HG02763 (cell line): Measurements from ENCODE around the gene ARHGDIB.

Experiments used
- ATAC-seq: cut with Tn5 transposase; IDR thresholded peaks from one replicate; pipeline ENCODE4 v1.9.1; 2021; ENCODE audit warnings: mild to moderate bottlenecking, moderate library complexity; ENCODE audit not compliant: unreplicated experiment

ARHGDIB gene

DNA sequence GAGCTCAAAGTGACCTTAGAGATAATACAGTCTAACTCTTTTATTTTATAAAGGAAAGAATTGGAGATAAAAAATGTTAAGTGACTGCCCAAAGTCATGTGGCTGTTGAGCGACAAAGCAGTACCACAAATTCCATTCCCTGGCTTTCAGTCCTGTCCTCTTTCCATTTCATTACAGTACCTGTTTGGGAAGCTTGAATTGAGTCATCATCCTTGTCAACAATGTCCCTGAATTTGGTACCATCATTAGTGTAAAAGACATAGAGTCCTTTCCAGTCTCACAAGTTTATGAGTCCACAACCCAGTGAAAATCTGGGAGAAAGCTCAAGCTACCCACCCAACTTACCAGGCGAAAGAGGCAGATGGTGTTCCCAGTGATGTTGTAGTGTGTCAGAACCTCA, 26.9 kb downstream of the ARHGDIB start:
- no peak for ATAC-seq

DNA sequence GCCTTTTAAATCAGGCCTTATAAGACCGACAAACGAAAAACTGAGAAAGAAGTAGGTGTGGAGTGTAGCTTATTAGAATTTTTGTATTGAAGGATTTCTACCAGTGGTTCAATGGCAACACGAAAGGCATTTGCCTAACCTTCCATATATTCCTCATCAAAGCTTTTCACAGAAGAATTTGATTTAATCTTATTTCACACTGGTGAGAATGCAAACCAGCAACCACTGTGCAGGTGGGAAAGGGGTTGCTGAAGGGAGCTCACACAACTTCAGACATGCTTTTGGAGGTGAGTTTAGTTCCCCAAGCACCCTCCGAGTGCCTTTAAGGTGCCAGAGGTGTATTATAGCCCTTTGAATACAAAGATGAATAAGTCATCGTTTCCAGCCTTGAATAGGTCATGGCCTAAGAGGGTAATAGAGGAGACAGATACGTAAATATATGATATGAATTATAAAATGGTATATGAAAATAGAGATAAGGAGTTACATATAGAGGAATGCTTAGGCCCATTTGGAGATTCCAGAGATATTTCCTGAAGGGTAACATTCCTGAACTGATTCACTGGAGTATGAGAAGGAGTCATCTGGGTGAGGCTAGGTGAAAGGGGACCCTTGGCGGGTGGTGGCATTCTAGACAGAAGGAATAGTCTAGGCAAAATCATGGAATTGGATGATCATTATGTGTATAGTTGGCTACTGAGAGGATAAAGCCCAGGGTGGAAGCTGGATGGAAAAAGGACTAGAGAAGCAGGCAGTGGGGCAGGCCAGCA, 29.4 kb downstream of the ARHGDIB start:
- ATAC-seq: no peak

DNA sequence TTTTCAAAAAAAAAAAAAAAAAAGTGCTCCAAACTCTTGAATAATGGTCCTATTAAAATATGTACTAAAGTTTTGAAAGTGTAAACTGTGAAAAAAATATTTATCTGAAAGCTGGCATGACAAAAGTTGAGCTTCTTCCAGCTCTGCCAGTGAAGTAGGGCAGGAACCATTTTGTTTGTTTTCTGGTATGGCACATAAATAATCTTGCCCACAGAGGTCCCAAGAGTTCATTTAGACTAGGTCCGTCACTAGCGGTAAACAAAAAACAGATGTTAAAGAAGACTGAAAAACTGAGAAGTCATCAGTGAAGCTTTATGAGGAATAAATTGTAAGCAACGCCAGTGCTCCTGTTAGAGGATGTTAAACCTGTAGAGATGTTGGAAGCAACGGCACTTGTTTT, 30.0 kb downstream of the ARHGDIB start:
- ATAC-seq: no peak

DNA sequence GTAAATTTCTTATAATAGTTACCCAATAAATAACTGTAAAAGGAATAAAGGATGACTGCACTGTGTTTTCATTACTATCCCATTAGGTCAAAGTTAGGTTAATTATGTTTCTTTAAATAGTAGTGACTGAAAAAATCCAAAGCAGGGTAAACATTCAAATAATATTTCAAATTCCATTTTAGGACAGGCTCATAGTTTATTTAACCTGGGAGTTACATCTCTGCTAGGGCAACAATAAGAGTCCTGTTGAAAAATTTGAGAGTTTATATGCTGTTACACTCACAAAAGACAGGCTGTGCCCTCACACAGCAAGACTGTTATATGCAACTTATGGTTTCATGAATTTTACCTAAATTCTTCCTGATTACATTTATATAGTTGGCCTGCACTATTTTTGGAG, 31.1 kb downstream of the ARHGDIB start:
- no peak for ATAC-seq

DNA sequence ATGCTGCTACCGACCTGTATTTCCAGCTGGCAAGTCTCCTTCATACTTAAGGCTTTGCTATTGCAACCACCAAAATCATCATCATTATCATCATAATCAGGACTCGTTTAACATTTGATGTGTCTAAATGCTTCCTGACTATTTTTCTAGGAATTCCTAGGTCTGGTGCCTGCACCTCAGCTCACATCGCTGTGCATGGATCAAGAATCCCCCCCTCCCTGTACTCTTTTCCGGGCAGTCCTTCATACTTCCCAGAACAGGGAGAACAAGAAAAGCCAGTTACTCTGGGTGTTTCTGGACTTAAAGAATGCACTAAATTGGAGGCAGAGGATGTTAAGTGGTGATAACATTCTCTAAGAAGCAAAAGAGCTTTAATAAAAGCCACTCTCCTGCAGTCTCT, 32.5 kb downstream of the ARHGDIB start:
- no peak for ATAC-seq

DNA sequence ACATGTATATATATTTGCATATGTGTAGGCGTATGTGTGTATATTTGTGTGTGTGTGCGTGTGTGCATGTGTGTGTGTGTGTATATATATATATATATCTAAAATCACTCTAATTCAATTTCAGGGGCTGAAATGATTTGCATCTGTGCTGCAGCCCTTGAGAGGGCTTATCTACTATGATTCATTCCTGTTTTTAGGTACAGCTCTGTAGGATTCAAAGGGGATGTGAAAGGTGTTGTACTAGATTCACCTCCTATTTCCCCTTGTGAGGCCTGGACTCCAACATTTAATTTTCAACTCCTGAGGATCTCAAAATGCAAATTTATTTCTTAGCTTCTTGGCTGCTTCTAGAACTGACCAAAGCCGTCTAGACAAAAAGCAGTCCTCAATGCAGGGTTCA, 34.1 kb downstream of the ARHGDIB start:
- no peak for ATAC-seq

DNA sequence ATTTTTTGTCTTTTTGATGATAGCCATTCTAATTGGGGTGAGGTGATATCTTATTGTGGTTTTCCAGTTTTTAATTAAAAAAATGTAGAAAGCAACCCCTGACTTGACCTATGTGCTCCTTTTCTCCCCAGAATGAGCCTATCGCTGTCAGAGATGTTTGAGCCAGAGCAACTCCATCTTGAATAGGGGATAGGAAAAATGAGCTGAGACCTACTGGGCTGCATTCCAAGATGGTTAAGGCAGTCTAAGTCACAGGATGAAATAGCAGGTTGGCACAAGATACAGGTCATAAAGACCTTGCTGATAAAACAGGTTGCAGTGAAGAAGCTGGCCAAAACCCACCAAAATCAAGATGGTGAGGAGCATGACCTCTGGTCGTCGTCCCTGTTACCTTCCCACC, 36.9 kb downstream of the ARHGDIB start:
- ATAC-seq: no peak

DNA sequence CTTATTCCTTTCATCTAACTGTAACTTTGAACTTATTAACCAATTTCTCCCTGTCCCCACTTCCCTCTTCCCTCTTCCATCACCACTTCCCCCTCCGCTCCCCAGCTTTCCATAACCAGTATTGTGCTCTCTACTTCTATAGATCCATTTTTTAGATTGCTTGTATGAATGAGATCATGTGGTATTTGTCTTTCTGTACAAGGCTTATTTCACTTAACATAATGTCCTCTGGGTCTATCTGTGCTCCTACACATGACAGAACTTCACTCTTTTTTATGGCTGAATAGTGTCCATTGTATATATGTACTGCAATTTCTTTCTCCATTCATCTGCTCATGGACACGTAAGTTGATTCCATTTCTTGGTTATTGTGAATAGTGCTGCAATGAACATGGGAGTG, 37.5 kb downstream of the ARHGDIB start:
- no peak for ATAC-seq

DNA sequence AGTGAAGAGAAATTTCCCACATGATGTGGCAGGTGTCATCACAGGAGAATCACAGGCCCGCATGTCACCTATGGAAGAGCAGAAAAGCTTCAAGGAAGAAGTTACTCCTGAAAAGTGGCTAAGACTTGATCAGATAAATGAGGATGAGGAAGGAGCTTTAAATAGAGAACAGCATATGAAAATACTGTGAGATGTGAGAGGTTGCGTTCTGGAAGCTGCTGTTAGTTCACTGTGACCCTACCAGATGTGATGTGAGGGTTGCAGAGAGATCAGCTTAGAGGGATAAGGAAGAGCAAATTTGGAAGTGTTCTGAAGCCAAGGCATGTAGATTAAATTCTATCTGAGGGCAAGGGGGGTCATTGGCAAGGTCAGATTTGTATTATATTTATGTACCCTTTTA, 40.2 kb downstream of the ARHGDIB start:
- ATAC-seq: peak; percentile 64

DNA sequence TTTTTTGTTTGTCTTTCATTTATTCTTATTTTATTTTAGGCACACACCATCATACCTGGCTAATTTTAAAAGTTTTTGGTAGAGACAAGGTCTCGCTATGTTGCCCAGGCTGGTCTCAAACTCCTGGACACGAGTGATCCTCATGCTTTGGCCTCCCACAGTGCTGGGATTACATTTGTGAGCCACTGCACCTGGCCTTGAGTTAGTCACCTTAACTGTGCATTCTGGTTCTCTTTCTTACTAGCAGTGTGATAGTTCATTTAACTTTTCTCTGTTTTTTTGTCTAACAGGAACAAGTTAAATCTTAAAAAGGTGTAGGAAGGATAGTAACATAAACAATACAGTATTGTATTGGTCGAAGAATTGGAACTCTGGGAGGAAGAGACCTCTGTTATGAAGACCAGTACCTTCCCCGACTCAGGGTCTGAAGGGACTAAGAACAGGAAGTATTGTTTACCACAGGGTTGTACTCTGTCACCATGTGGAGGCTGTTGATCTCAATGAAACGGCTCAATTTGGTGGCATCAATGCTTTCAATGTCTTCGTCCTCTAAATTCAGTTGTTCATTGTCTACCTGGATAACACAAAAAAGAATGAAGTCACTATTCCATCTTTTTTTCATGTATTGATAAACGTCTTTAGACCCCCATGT, 40.8 kb downstream of the ARHGDIB start:
- peak; percentile 75 for ATAC-seq

DNA sequence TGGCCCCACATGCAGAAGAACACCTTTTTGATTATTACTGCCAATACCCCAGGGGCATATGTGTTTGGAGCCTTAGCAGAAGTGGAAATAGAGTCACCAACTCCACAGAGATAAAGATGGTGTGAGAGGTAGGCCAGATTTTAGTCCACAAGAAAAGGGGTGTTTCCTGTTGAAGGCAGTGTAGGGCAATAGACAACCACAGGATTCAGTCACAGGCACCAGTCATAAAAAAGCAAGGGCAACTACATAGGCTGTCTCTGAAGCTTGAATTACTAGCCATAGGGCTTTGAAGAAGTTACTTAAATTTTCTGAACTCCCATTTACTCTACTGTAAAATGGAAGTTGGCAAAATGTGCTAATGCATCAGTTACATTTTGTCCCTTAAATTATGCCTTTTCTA, 41.9 kb downstream of the ARHGDIB start:
- no peak for ATAC-seq

DNA sequence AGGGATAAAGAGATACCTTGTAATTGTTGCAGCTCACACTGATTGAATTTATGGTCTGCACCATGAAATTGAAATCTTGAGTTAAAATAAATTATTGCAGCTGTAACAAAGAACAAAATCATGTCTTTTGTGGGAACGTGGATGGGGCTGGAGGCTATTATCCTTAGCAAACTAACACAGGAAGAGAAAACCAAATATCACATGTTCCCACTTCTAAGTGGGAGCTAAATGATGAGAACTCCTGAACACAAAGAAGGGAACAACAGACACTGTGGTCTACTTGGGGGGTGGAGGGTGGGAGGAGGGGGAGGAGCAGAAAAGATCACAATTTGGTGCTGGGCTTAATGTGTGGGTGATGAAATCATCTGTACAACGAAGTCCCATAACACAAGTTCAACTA, 45.7 kb downstream of the ARHGDIB start:
- no peak for ATAC-seq

DNA sequence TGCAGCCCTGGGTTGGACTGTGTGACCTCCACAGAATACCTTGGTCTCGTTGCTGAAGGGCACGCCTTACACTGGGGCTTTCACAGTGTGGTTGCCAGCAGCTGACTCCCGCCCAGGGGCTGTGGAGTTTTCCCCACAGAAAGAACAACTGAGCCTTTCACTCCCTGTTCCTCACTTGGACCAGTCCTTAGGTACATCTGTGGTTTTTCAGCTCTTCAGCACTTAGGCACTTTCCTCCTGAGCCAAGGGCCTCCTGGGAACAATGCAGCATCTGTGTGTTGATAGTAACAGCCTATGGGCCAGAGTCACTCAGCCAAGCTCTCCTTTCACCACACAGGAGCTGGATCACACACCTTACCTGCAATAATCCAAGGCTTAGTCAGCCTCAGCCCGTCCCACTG, 48.0 kb downstream of the ARHGDIB start:
- ATAC-seq: no peak

DNA sequence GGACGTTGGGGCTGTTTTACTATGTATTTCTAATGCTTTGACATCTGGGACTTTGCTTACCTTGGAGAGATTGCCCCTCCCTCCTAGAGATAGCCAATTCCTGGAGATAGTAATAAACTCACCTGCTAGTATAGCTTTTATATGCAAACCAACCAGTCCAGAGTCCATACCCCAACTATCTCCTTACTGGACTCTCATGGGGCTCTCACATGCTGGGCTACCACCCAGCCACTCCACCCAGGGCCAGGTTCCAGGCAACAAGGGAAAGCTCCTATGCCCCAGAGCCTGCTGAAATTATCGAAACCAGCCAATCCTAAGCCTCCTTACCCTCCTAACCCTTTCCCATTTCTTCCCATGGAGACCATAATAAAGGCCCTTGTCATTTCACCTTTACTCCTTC, 50.3 kb downstream of the ARHGDIB start:
- ATAC-seq: no peak

DNA sequence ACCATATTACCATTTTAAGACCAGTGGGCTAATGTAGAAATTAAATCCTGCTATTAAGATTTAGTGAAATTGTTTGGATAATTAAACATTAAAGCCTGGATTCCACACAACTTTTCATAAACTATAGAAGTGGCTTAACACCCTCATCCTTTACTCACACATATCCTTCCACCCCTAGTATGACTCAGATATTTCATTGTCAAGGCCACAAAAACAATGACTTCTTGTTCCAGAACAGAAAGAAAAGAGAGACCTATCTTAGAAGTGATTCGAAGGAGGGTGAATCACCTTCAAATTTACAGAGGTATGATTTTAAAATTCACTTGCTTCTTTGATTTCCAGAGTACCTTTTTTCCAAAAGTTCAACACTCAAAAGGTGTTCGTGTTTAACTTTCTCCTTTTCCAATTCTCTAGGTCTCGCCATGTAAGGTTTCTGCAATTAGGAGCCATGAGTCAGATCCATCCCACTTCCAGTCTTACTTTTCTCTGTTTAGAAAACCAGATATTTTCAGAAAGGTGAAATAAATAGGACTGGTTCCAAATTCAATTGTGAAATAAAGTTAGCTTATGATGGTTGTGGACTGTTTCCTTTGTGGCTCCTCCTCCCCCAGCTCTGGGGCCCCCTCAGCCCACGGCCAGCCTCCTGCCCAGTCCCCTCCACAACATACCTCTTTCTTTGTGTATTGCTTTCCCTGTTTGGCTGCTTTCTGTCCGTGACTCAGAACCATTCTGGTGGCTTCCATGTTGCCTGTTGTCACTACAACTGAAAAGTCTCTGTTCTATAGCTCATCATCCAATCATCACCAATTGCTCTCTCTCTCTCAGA, 51.1 kb downstream of the ARHGDIB start:
- ATAC-seq: no peak

DNA sequence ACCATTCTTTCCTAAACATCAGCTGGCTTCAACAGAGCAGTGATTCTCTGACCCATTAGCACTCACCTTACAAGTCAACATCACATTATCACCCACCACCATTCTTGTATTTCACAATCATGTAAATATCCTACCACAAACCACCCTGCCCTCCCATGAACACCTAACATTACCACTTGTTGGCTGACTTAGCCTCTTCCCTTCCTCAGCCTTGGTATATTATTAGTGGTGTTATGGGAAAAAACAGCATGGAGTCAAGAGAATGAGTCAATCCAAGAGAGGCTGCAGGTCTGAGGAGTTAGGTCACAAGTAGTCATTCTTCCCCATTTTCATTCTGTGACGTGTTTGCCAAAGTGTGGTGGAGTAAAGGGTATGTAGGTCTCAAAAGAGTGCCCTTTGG, 53.4 kb downstream of the ARHGDIB start:
- no peak for ATAC-seq

DNA sequence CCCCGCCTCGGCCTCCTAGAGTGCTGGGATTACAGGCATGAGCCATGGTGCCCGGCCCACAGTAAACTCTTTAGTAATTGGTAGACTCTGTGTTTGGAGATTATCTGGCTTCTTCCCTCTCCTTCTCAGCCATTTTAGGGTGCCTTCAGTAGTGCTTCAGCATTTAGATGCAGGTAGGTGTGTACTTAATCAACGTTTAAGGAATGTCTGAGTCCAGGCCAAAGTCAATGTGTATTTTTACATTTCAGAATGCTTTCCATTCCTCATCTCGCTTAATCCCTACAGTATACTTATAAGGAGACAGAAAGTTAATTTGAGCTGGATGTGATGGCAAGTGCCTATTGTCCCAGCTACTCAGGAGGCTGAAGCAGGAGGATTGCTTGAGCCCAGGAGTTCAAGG, 55.3 kb downstream of the ARHGDIB start:
- no peak for ATAC-seq

DNA sequence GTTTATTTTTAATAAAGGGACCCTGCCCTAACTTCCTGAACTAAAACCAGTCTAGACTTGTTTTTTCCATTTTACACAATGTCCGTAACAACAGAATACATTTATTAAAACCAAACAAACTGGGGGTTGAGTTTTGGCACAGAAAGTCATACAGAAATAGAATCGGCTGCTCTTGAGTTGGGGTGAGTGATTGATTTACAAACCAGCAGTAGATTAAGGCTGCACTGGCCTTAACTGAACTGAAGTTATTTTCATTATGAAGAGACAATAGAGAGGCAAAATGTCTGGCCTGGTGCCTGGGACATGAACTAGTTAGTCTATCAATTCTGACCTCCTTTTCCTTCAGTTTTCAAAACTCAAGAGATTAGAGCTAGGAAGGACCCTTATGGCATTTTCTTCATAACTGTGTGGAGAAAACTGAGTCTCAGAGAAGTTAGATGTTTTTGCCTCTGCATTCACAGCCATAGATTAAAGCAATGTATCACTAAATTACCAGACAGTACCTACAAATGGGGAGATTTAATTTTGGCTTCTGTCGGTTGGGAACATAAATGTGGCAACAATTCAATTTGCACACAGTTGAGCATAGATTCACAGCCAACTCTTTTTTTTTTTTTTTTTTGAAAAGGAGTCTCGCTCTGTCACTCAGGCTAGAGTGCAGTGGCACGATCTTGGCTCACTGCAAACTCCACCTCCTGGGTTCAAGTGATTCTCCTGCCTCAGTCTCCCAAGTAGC, 56.0 kb downstream of the ARHGDIB start:
- ATAC-seq: no peak

DNA sequence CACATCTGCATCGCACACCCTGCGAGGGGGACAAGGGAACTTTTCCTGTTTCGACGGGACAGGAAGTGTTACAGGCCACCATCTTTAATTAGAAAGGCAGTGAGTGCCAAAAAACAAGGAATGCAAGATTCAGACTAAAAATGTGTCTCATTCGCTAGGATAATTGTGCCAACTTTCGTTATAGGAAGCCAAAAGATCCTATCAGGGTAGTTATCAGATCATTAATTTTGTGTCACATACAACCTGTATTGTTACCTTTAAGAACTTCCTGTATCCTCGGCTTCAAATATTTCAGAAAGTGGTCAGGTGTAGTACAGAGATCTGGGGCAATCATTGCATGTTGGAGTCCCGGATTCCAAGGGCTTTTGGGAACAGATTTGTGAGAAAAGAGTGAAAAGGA, 56.5 kb downstream of the ARHGDIB start:
- no peak for ATAC-seq

DNA sequence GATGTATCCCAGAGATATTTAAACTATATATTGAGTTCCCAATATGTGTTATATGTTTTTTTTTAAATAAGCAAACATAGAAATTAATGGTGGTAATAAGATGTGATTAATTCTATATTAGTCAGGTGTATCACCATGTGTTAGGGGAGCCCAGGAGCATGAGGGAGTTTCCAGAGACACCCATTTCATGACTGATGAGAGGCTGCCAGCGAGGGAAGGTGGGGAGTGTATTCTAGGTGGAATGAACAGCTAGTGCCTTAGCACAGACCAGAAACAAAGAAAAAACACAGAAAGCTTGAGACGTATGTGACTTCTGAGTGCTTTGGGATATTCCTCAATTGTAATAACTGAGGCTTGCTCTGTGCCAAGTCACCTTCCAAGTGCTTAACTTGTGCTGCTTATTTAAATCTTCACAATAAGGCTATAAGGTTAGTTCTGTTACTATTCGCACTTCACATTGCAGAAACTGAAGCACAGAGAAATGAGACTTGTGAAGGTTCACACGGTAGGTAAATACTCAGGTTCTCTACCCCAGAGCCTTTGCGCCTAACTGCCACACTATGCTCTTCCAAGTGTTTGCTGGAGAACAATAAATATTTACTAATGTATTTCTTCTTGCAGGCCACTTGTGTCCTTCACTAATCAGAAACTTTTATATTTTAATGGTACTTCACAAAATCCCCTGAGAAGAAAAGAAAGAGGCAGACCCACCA, 57.9 kb downstream of the ARHGDIB start:
- ATAC-seq: no peak

DNA sequence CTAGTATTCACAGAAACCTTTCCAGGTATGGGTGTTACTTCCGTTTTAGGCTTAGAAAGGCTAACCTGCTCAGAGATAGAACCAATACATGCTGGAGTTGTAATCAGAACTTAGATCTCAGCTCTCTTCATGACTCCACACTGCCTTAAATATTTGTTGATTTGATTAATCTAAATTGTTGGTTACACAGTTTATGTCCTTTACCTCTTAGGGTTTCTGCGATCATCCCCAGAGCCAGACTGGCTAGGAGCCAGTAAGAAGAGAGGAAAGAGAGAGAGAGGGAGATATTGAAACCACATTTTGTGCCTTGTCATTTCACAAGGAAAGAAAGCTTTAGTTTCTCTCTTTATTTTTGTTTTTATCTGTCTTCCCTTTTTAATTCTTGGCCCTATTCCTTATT, 58.9 kb downstream of the ARHGDIB start:
- no peak for ATAC-seq
